Spleen (tissue), 11 donors: Measurements from ENCODE around the gene PHF11. TPM values are rescaled to one million over a fixed set of nuclear protein-coding genes. Genes with fewer than 3 reads are reported as not detected.

Experiments
- DNase-seq: peaks from one replicate; pipeline ENCODE4 v3.0.0-alpha.2; 2020
- H3K27ac ChIP-seq, 8 donors: fragments of 200-600 bp; sonication (generic) in 7 of 8; 1 replicate in 4 of 8; 2 replicates in 4 of 8; pipeline versions ENCODE4 v1.5.0 to v1.8.0; 2016 to 2021; ENCODE audit warnings: inconsistent platforms in 4 of 8, mild to moderate bottlenecking in 4 of 8, moderate library complexity in 1 of 8
- H3K27me3 ChIP-seq, 7 donors: fragments of 200-600 bp; sonication (generic) in 6 of 7; replicated peaks in 1 of 7; 1 replicate in 4 of 7; 2 replicates in 3 of 7; pipeline versions ENCODE4 v1.5.0 to v1.8.0; 2016 to 2021; ENCODE audit warnings: inconsistent platforms in 3 of 7, mild to moderate bottlenecking in 1 of 7
- H3K36me3 ChIP-seq, 6 donors: fragments of 200-600 bp; sonication (generic) in 5 of 6; 1 replicate in 4 of 6; 2 replicates in 2 of 6; pipeline versions ENCODE4 v1.5.0 to v1.8.0; 2016 to 2021; ENCODE audit warnings: inconsistent platforms in 2 of 6
- H3K4me1 ChIP-seq, 6 donors: fragments of 200-600 bp; sonication (generic) in 5 of 6; 1 replicate in 3 of 6; 2 replicates in 3 of 6; pipeline versions ENCODE4 v1.5.0 to v1.8.0; 2016 to 2021; ENCODE audit warnings: inconsistent platforms in 3 of 6
- H3K4me3 ChIP-seq, 8 donors: fragments of 200-600 bp; sonication (generic) in 7 of 8; 1 replicate in 4 of 8; 2 replicates in 4 of 8; pipeline versions ENCODE4 v1.5.0 to v1.8.0; 2016 to 2021; ENCODE audit warnings: inconsistent platforms in 4 of 8, mild to moderate bottlenecking in 4 of 8, moderate library complexity in 2 of 8
- H3K9me3 ChIP-seq, 8 donors: fragments of 200-600 bp; sonication (generic) in 7 of 8; 1 replicate in 4 of 8; 2 replicates in 4 of 8; pipeline versions ENCODE4 v1.5.0 to v1.8.0; 2016 to 2021; ENCODE audit warnings: inconsistent platforms in 4 of 8
- POLR2A ChIP-seq, 3 donors: fragments of 450-650 bp; IDR thresholded peaks; one replicate each; pipeline ENCODE4 v1.5.1; 2017; ENCODE audit warnings: antibody characterized with exemption in 3 of 3, mild to moderate bottlenecking in 1 of 3
- POLR2AphosphoS5 ChIP-seq, 3 donors: sonication (generic); formaldehyde crosslinking; IDR thresholded peaks; one replicate each; pipeline ENCODE4 v1.5.1; 2017; ENCODE audit warnings: antibody characterized with exemption in 3 of 3
- WGBS, 5 donors: extraction: QIAGEN DNeasy Blood & Tissue Kit in 3 of 5; methylation state at CpG; one replicate each; pipeline versions ENCODE4 v1.1.5 to v1.1.7; 2013 to 2018; 5-methylcytosine and 5-hydroxymethylcytosine counted together
- intact Hi-C: fragments of 100-400 bp; cut with DNase I; formaldehyde crosslinking; loops from one replicate; pipeline ENCODE4 v1.15.0; 2023; ENCODE audit warnings: low total_unique reads
- polyA plus RNA-seq, 3 donors: library from polyadenylated mRNA; stranded (reverse); fragments of 200-250 nt; gene quantifications; one replicate each; pipeline ENCODE4 v1.2.1, GENCODE V29; 2013
- total RNA-seq, 7 donors: library from RNA; depleted of rRNA in 3 of 7; stranded (reverse); fragments of >200 nt in 3 of 7; fragmentation: NEBNext Ultra II Directional in 4 of 7; extraction: Animal tissue kit (Norgen Biotek cat#: 25700) in 4 of 7; gene quantifications; one replicate each; pipeline versions ENCODE4 v1.1.0 to v1.2.1, GENCODE V29; 2016 to 2021
- TF ChIP-seq, protein P1 (sequence below), 11 experiments: fragments of 200-600 bp in 7 of 11; fragments of 450-650 bp in 4 of 11; sonication (generic) in 4 of 11; IDR thresholded peaks in 8 of 11; conservative IDR thresholded peaks in 3 of 11; 1 replicate in 7 of 11; 2 replicates in 4 of 11; pipeline versions ENCODE4 v1.4.0 to v1.8.0; 2016 to 2021; ENCODE audit warnings: antibody characterized with exemption in 11 of 11, inconsistent platforms in 4 of 11, mild to moderate bottlenecking in 1 of 11
- donor health status: healthy with polysubstance abuse.
- donor health status: DM: no; HTN: no; CAD: no; lungs with moderate emphysema.
- donor health status: DM: no; HTN: no; CAD: no.
- donor health status: Bipolar disorder and iron deficiency.
- donor health status: healthy.
- donor health status: DM: no; HTN: no; CAD: no.
- donor health status: DM: yes; HTN: yes; CAD: no.

PHF11 gene
- total and polyA plus RNA-seq, 10 donors = 50.5 to 117 (median 71.2) TPM

- 93 to 98% (median 96%) methylated on average over 2 of the region's 2 CpGs for WGBS, 5 donors
- peaks cover 0 to 99% (median 33%) of the 10 kb centered on the region in 6 donors for H3K36me3 ChIP-seq
- H3K27me3 ChIP-seq = no peaks in the 10 kb centered on the region
- intact Hi-C loops = no loop called here
- TF ChIP-seq POLR2A (IDR thresholded peaks at IDR 0.05) = no peak
- TF ChIP-seq, protein P1, sequence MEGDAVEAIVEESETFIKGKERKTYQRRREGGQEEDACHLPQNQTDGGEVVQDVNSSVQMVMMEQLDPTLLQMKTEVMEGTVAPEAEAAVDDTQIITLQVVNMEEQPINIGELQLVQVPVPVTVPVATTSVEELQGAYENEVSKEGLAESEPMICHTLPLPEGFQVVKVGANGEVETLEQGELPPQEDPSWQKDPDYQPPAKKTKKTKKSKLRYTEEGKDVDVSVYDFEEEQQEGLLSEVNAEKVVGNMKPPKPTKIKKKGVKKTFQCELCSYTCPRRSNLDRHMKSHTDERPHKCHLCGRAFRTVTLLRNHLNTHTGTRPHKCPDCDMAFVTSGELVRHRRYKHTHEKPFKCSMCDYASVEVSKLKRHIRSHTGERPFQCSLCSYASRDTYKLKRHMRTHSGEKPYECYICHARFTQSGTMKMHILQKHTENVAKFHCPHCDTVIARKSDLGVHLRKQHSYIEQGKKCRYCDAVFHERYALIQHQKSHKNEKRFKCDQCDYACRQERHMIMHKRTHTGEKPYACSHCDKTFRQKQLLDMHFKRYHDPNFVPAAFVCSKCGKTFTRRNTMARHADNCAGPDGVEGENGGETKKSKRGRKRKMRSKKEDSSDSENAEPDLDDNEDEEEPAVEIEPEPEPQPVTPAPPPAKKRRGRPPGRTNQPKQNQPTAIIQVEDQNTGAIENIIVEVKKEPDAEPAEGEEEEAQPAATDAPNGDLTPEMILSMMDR (IDR thresholded peaks at IDR 0.05 in 8 of 11, conservative IDR thresholded peaks at IDR 0.05 in 3 of 11) = no peak
- TF ChIP-seq POLR2AphosphoS5 (IDR thresholded peaks at IDR 0.05) = no peak
- no peak overlapping the region for H3K4me3 ChIP-seq
- peaks cover 0 to 1% (median 0%) of the 10 kb centered on the region in 8 donors for H3K9me3 ChIP-seq
- H3K4me1 ChIP-seq = peaks cover 0 to 9% (median 0%) of the 10 kb centered on the region in 6 donors
- DNase-seq = no peak
- H3K27ac ChIP-seq = no peak overlapping the region
Measured at GRCh38 chr13:49553888-49554287, 58.1 kb downstream of the PHF11 start.

DNA sequence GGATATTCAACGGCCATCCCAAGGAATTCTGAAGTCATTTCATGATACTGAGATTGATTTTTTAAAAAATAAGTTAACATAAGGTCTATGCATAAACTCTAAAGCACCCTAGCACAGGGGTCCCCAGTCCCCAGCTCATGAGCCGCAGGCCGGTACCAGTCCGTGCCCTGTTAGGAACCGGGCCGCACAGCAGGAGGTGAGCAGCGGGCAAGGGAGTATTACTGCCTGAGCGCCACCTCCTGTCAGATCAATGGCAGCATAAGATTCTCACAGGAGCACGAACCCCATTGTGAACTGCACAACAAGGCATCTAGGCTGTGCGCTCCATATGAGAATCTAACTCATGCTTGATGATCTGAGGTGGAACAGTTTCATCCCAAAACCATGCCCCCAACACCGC lies 58.6 kb downstream of the PHF11 start:
- 80 to 96% (median 89%) methylated on average over 7 to 11 of the region's 11 CpGs for WGBS, 5 donors
- Histone ChIP-seq H3K4me1 (peaks cover 0 to 9% (median 0%) of the 10 kb centered on the region in 6 donors), H3K9me3 (peaks cover 0 to 4% (median 0%) of the 10 kb centered on the region in 8 donors), H3K27ac (no peak overlapping the region), H3K27me3 (no peaks in the 10 kb centered on the region), H3K4me3 (no peak overlapping the region), H3K36me3 (peaks cover 0 to 99% (median 36%) of the 10 kb centered on the region in 6 donors)
- no peak for DNase-seq
- intact Hi-C loops = no loop called here
- TF ChIP-seq POLR2AphosphoS5 (IDR thresholded peaks at IDR 0.05) (no peak), POLR2A (IDR thresholded peaks at IDR 0.05) (no peak)
- TF ChIP-seq, protein P1 (IDR thresholded peaks at IDR 0.05 in 8 of 11, conservative IDR thresholded peaks at IDR 0.05 in 3 of 11) = no peak

GRCh38 chr13:49559006-49559405 lies 63.3 kb downstream of the PHF11 start:
- H3K27ac ChIP-seq = no peak overlapping the region
- DNase-seq = no peak
- H3K4me1 ChIP-seq = no peaks in the 10 kb centered on the region
- intact Hi-C loops = no loop called here
- no peak overlapping the region for H3K4me3 ChIP-seq
- 98 to 99% (median 98%) methylated on average over 3 of the region's 3 CpGs for WGBS, 5 donors
- TF ChIP-seq, protein P1 (IDR thresholded peaks at IDR 0.05 in 8 of 11, conservative IDR thresholded peaks at IDR 0.05 in 3 of 11) = no peak
- no peak for TF ChIP-seq POLR2AphosphoS5 (IDR thresholded peaks at IDR 0.05)
- no peak for TF ChIP-seq POLR2A (IDR thresholded peaks at IDR 0.05)
- no peaks in the 10 kb centered on the region for H3K27me3 ChIP-seq
- H3K9me3 ChIP-seq = peaks cover 0 to 4% (median 0%) of the 10 kb centered on the region in 8 donors
- peaks cover 0 to 99% (median 39%) of the 10 kb centered on the region in 6 donors for H3K36me3 ChIP-seq

GRCh38 chr13:49560270-49561061 lies 64.7 kb downstream of the PHF11 start:
- H3K4me1 ChIP-seq = no peaks in the 10 kb centered on the region
- TF ChIP-seq, protein P1 (IDR thresholded peaks at IDR 0.05 in 8 of 11, conservative IDR thresholded peaks at IDR 0.05 in 3 of 11) = no peak
- TF ChIP-seq POLR2AphosphoS5 (IDR thresholded peaks at IDR 0.05) (no peak), POLR2A (IDR thresholded peaks at IDR 0.05) (no peak)
- intact Hi-C loops = no loop called here
- H3K36me3 ChIP-seq = peaks cover 0 to 98% (median 30%) of the 10 kb centered on the region in 6 donors
- no peaks in the 10 kb centered on the region for H3K27me3 ChIP-seq
- DNase-seq = no peak
- no peak overlapping the region for H3K27ac ChIP-seq
- peaks cover 0 to 4% (median 0%) of the 10 kb centered on the region in 8 donors for H3K9me3 ChIP-seq
- no peak overlapping the region for H3K4me3 ChIP-seq
- WGBS, 5 donors = 63 to 75% (median 67%) methylated on average over 10 of the region's 10 CpGs
